Fibroblast of upper back skin (primary cell): ENCODE results near the gene SNPH.
"Not testable (repeated sequence)": the region's sequence is repeated elsewhere in the genome, so short reads cannot be mapped to it uniquely, and the experiment has no call there.

Experiments
- DNase-seq: peaks from one replicate; pipeline ENCODE4 v3.0.0-alpha.2; 2013

Gene SNPH, protein sequence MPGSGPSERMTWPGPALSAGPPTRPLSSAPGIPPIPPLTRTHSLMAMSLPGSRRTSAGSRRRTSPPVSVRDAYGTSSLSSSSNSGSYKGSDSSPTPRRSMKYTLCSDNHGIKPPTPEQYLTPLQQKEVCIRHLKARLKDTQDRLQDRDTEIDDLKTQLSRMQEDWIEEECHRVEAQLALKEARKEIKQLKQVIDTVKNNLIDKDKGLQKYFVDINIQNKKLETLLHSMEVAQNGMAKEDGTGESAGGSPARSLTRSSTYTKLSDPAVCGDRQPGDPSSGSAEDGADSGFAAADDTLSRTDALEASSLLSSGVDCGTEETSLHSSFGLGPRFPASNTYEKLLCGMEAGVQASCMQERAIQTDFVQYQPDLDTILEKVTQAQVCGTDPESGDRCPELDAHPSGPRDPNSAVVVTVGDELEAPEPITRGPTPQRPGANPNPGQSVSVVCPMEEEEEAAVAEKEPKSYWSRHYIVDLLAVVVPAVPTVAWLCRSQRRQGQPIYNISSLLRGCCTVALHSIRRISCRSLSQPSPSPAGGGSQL

DNA sequence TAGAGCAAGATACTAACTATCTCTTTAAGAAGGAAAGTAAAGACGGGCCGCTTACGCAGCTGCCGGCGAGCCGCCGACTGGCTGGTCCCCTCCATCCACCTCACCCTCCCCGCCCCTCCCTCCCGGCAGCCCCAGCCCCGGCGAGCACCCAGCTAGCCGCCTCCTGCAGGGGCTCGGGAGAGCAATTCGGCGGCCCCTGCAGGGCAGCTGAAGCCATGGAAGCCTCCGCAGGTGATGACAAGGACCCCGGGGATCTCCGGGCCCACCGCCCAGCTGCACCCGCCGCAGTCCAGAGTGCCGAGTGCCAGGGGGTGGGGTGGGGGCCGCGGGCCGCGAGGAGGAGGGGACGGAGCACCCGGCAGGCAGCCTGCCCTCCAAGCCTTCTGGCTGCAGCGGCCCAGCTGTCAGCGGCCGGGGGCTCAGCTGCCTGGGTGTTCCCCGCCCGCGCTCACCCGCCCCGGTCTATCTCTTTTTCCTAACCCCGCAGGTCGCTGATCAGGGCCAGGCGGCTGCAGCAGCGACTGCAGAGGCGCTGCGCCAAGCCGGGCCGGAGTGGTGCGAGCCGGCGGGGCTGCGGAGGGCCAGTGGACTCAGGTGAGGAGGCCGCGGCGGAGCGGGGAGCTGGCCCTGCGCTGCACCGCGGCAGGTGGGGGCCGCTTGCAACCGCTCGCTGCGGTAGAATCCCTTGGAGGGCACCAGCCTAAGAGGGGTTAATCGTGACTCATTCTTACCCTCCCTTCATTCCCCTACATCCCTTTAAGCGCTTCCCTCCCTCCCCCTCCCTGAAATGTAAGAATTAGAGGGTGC lies at the start of gene SNPH:
Gene SNPH (plus strand): TSS at position 128 of the 807 bp plus-strand sequence. CDS start 29,946 bp downstream, outside the sequence.
- DNase-seq, result peak; percentile 70

DNA sequence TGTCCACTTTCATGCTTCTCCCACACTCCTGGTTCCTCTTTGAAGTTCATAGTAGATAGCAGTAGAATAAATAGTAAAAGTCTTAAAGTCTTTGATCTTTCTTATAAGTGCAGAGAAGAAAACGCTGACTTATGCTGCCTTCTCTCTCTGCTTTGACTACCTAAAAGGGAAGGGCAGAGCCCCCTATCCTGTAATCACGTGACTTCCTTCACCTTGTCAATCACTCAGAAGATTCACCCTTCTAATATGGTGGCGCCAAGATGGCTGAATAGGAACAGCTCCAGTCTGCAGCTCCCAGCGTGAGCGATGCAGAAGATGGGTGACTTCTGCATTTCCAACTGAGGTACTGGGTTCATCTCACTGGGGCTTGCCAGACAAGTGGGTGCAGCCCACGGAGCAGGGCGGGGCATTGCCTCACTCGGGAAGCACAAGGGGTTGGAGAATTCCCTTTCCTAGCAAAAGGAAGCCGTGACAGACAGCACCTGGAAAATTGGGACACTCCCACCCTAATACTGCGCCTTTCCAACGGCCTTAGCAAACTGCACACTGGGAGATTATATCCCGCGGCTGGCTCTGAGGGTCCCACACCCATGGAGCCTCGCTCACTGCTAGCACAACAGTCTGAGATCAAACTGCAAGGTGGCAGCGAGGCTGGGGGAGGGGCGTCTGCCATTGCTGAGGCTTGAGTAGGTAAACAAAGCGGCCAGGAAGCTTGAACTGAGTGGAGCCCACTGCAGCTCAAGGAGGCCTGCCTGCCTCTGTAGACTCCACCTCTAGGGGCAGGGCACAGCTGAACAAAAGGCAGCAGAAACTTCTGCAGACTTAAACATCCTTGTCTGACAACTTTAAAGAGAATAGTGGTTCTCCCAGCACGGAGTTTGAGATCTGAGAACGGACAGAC lies 49.3 kb upstream of the SNPH start:
- DNase-seq, result not testable (repeated sequence)

DNA sequence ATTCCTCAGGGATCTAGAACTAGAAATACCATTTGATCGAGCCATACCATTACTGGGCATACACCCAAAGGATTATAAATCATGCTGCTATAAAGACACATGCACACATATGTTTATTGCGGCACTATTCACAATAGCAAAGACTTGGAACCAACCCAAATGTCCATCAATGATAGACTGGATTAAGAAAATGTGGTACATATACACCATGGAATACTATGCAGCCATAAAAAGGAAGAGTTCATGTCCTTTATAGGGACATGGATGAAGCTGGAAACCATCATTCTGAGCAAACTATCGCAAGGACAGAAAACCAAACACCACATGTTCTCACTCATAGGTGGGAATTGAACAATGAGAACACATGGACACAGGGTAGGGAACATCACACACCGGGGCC lies 43.3 kb upstream of the SNPH start:
- DNase-seq, result not testable (repeated sequence)

DNA sequence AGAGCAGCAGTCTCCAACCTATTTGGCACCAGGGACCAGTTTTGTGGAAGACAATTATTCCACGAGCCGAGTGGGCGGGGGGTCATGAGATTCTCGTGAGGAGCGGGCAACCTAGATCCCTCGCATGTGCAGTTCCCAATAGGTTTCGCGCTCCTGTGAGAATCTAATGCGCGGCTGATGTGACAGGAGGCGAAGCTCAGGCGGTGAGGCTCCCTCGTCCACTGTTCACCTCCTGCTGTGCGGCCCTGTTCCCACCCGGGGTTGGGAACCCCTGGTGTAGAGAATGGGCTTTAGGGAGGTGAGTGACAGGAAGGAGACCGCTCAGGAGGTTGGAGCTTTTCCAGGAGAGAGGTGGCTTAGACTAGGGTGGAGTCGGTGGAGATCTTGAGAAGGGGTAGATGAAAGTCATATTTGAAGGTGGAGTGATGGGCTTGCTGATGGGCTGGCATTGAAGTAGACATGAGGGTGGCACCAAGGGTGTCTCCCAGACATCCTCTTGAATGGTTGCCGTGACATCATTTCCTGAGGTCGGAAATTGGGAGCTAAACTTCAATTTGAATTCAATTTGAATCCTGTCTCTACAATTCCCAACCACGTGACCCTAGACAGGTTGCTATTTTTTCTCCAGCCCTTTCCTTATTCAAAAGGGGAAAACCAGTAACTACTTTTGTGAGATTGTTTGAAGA lies 41.7 kb upstream of the SNPH start:
- DNase-seq, result no peak

DNA sequence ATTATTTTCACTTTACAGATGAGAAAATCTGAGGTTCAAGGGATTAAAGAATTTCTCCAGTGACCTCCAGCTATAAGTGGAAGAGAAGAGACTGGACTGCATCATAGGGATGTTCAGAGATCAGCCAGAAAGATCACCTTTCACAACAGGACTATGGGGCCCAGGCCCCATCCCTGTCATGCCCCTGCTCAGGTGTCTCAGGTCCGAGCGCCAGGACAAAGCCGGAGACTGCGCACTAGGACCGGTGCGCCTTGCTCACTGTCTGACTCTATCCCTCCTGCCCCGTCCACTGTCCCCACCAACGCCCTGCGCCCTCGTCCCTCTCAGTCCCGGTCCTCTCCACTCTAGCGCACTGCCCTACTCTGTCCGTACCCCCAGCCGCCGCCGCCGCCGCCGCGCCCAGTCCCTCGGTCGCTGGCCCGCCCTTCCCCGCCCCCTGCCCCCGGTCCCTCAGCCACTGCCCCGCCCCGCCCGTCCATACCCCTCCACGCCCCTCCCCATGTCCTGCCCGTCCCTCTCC lies 40.8 kb upstream of the SNPH start:
- DNase-seq, result no peak

DNA sequence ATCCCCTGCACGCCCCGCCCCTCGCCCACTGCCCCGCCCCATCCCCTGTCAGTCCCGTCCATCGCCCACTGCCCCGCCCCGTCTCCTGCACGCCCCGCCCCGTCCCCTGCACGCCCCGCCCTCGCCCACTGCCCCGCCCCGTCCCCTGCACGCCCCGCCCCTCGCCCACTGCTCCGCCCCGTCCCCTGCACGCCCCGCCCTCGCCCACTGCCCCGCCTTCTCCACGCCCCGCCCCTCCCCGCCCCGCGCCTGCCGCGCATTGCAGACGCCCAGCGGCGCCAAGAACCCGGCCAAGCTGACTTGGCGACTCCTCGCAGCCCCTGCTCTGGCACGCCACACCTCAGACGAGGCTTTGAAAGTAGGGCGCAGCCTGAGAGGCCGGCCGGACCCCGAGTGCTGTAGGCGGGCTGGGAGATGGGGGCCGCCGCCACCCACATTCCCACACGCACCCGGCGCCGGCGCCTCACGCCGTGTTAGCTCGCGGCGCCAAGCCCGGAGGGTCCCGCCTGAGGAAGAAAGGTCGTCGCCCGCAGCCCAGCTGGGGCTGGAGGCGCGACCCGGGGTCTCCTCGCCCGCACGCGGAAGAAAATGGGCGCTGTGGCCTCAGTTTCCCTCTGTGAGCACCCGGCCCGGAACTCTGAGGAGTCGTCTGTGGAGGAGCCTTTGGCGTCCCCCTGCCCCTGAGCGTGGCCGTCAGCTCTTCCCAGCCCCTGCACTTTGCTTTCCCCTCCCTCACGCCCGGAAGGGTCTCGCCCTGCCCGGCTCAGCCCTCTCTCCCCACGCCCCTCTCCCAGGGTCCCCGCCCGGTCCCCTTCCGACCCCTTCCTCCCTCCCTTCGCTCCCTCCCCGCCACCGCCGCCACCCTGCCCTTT lies 40.1 kb upstream of the SNPH start, which contains the start of gene RAD21L1:
Gene RAD21L1 (plus strand): TSS at position 262 of the 872 bp plus-strand sequence. CDS start 2,410 bp downstream, outside the sequence.
- DNase-seq, result peak; percentile 62

DNA sequence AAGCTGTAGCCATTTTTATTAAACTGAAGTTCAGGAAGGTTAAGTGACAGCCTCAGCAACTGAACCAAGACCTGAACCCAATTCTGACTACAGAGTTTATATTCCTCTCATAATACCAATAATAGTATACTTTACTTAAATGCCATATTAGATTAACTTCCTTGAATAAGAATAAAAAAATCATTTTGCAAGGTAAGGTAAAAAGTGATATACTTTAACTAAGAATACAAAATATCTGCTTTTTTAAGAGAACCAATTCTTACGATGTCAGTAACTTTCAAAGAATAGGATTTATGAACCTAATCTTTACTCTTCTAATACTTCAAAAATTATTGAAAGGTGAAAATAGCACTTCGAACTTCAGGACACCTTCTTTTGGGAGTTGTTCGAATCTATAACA lies 36.6 kb upstream of the SNPH start:
- no peak for DNase-seq

DNA sequence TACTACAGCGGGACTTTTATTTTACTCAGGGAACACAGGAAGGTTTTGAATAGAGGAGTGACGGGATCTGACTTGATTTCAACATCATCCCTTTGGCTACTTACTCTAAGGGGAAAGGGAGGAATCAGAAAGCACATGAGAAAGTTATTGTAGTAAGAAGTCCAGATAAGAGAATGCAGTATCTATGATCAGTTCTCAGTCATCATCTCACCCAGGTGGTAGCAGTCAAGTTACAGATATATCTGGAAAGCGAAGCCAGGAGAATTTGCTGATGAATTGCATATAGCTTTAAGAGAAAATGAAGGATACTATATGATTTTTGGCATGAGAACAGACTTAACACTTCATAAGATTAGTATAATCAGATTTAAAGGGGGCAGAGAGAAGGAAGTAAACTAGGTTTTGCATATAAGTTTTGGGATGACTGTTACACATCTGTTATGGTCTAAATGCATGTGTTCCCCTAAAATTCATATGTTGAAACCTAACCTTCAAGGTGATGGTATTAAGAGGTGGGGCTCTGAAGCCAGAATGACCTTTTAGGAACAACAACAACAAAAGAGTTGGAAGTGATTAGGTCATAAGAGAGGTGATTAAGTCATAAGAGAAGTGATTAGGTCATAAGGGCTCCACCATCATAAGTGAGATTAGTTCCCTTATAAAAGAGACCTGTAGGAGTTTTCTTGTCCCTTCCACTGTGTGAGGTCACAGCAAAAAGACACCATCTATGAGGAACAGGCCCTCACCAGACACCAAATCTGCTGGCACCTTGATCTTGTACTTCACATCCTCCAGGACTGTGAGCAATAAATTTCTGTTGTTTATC lies 33.6 kb upstream of the SNPH start:
- no peak for DNase-seq

DNA sequence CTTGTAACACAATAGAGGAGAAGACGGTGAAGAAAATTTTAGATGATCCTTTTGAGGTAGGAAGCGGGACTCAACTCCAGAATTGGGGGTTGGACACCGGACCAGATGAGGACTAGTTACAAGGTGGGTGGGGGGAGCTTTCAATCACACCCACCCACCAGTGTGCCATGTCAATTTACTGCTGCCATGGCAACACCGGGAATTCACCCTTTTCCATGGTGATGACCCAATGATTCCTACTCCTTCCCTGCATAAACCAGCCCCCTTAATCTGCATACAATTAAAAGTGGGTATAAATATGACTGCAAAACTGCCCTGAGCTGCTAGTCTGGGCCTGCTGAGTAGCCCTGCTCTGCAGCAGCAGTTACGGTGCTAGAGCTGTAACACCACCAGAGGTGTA lies 25.5 kb upstream of the SNPH start:
- no peak for DNase-seq

DNA sequence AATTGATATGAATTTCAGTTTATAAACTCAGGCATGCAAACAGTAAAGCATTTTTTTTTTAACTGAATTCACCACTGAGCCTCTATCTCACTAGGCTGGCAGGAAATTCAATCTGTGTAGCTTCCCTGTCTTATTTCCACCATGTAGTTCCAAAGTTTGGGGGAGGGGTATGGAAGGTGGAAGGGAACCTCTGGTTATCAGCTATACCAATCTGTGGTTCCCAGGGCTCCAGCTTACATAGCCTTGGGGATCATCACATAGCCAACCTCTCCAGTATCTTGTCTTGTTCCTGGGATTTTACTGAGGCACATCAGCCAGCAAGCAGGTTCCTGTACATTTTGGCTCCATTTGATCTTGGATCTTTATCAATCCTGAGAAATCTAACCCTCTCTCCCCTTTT lies 24.6 kb upstream of the SNPH start:
- no peak for DNase-seq

DNA sequence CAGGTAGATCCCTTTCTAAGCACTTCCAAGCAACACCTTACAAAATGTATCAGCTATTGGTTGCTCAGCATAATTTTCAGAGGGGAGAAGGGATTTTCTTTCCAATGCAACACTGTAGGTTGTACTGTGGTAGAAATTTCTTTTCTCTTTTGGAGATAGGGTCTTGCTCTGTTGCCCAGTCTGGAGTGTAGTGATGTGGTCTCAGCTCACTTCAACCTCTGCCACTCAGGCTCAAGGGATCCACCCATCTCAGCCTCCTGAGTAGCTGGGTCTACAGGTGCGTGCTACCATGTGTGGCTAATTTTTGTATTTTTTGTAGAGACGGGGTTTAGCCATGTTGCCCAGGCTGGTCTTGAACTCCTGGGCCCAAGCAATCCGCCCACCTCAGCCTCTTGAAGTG lies 24.0 kb upstream of the SNPH start:
- DNase-seq, result no peak

DNA sequence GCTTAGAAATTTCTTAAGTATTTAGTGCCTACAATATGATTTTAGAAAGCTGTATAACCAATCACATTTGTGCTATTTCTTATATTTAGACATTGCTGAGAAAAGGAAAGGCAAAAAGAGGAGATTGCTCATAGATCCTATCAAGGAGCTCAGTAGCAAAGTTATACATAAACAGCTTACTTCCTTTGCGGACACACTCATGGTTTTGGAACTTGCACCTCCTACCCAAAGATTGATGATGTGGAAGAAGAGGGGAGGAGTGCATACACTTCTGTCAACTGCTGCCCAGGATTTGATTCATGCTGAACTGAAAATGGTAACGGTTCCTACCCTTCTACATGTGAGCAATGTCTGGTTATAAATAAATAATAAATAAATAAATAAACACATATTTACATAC lies 23.6 kb upstream of the SNPH start:
- DNase-seq, result peak; percentile 85

DNA sequence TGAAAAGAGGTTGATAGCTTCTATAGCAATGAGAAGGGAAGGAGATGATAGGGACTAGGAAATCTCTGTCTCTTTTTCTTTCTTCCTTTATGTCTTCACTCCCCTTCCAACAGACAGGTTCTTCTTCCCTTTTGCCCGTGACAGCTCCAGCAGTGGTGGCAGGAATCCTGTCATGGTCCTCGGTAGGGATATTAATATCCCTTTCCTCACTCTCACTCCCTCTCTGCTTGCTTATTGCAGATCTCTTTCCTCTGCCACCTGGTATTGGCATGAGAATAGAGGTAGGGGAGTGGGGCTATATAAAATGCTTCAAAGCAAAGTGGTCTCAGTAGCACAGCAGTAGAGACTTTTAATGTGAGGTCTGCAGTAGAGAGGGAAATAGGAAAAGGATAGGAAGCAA lies 20.5 kb upstream of the SNPH start:
- DNase-seq, result no peak

DNA sequence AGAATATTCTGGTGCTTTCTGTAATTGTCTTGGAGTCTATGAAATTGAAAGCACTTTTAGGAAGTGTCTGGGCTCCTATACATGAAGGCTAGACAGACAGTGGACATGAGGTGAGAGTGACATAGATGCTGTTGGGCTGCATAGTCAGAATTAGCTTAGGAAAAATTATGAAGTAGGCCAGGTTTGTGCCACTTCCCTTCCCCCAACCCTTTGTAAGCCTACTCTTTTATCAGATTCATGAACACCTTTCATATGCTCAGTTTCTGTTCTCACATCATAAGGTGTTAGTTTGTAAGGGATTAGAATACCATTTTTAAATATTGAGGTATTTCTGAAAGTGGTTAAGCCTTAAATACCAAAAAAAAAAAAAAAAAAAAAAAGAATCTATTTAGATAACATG lies 18.4 kb upstream of the SNPH start:
- no peak for DNase-seq

DNA sequence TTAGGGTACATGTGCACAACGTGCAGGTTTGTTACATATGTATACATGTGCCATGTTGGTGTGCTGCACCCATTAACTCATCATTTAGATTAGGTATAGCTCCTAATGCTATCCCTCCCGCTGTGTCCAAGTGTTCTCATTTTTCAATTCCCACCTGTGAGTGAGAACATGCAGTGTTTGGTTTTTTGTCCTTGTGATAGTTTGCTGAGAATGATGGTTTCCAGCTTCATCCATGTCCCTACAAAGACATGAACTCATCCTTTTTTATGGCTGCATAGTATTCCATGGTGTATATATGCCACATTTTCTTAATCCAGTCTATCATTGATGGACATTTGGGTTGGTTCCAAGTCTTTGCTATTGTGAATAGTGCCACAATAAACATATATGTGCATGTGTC lies 15.8 kb upstream of the SNPH start:
- DNase-seq, result not testable (repeated sequence)

DNA sequence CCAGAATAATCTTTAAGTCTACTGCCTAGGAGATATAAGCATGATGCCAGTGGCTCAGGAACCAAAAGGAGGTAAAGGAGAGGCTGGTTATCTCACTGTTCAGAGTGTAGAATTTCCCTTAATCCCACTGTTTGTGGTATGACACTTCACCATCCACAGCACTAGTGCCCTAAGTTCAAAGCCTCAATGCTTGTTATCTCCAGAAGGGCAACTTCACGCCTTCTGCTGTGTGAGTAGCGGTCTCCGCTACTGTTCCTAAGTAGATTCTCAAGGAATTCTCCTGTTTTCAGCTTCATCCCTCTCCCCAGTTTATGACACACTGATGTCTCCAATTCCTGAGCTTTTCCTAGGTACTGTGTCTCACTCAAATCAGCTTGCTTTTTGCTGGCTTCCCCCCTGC lies 13.7 kb upstream of the SNPH start:
- no peak for DNase-seq

DNA sequence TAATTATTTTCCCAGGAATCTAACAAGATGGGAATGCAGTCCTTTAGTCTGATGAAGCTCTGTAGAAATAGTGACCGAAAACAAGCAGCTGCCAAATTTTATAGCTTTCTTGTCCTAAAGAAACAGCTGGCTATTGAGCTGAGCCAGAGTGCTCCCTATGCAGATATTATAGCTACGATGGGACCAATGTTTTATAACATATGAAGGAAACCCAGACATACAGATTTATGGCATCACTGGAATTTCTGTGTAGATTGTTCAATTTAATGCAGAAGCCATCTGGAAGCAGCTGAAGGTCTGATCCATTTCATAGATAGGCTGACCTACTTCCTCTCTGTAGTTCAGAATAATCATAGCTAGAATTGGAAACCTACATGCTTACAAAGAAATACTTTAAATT lies 11.8 kb upstream of the SNPH start:
- no peak for DNase-seq

DNA sequence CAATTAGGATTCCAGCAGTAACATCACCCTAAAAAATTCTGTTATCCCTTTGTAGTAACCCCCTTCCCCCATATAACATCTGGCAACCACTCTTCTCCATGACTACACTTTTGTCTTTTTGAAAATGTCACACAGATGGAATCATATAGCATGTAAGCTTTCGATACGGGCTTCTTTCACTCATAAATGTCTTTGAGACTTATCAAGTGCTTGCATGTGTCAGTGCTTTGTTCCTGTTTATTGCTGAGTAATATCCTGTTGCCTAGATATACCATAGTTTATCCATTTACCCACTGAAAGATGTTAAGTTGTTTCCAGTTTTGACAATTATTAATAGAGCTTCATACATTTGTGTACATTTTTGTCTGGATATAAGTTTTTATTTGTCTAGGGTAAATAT lies 10.4 kb upstream of the SNPH start:
- DNase-seq, result no peak

DNA sequence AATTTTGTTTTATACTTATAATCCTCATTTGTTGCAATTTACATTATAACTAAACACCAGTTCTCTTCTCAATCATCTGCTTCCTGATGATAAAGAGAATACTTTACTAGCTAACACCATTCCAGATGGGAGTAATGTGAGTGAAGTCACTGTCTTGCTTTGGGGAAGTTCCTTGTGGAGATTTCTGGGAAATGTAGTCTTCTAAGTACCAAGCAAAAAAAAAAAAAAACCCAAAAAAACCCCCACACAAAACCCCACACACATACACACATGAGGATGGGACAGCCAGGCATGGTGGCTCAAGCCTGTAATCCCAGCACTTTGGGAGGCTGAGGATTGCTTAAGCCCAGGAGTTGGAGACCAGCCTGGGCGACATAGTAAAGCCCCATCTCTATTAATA lies 2.2 kb upstream of the SNPH start:
- DNase-seq, result peak; percentile 17

DNA sequence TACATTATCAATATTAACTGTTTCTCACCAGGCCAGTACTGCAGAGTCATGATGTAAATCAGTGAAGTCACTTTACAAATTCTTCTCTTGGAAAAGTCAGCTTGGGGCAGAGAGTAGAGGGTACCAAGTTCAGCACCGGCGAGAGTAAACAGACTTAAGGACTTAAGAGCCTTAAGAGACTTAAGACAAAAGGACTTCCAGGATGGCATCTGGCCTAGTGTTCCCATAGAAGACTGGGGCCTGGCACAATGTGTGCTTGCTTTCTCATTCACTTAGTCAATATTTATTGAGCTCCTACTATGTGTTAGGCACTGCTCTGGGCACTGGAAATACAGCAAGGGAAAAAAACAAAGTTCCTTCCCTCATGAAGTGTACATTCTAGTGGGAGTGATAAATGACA lies 1.4 kb upstream of the SNPH start:
- DNase-seq, result no peak
